ENCODE measurements around the gene XXYLT1. TPM values are rescaled to one million over a fixed set of nuclear protein-coding genes. Genes with fewer than 3 reads are reported as not detected.
A peak's percentile ranks its signal among the peaks of the same experiment; 100 is the strongest.

The XXYLT1 gene
- total and polyA plus RNA-seq, 7 donors, result 2.5 to 13.8 (median 11.1) TPM

DNA sequence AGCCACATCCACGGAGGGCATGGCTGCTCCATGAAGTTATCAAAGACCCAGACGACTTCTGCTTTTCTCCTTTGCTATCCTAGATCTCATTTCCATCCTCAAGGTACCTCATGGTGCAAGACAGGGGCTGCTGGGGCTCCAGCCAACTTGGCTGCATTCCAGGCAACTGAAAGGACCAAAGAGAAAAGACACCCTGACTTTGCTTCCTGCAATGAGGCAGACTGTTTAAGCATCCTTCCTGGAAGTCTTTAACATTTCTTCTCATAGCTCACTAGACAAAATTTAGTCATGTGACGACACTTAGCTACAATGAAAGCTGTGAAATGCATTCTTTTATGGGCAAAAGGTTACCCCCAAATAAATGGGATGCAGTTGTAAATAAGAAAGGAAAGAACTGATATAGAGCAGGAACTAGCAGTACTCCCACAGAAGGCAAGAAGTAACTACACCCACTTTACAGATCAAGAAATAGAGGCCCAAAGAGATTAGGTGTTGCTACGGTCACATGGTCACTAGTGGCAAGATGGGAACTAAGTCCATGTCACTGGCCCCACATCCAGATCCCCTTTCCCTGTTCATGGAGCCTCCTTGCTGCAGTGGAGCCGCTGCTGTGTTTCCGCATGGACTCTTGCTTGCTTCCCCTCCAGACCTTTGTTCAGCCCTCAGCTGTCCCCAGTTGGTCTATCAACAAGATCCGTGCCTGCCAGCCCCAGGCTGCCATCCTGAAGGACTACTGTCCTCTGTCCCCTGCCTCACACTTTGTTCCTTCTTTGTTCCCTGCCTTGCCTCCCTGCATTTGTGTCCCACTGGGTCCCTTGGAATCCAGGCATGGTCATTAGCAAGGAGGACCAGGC, 107.0 kb downstream of the XXYLT1 start:
- H3K9me3 ChIP-seq, result no peaks in the 10 kb centered on the region
- TF ChIP-seq, protein P1, sequence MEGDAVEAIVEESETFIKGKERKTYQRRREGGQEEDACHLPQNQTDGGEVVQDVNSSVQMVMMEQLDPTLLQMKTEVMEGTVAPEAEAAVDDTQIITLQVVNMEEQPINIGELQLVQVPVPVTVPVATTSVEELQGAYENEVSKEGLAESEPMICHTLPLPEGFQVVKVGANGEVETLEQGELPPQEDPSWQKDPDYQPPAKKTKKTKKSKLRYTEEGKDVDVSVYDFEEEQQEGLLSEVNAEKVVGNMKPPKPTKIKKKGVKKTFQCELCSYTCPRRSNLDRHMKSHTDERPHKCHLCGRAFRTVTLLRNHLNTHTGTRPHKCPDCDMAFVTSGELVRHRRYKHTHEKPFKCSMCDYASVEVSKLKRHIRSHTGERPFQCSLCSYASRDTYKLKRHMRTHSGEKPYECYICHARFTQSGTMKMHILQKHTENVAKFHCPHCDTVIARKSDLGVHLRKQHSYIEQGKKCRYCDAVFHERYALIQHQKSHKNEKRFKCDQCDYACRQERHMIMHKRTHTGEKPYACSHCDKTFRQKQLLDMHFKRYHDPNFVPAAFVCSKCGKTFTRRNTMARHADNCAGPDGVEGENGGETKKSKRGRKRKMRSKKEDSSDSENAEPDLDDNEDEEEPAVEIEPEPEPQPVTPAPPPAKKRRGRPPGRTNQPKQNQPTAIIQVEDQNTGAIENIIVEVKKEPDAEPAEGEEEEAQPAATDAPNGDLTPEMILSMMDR (IDR thresholded peaks at IDR 0.05), result no peak
- TF ChIP-seq POLR2A (IDR thresholded peaks at IDR 0.05) (no peak), POLR2AphosphoS5 (IDR thresholded peaks at IDR 0.05) (no peak), EP300 (IDR thresholded peaks at IDR 0.05) (no peak)
- no peak for DNase-seq
- 86 to 88% methylated on average over 7 of the region's 7 CpGs for WGBS, 2 donors
- no peak overlapping the region for H3K27ac ChIP-seq
- H3K4me3 ChIP-seq, result no peak overlapping the region
- H3K27me3 ChIP-seq, result no peaks in the 10 kb centered on the region
- intact Hi-C loops (cut with DNase I), result no loop called here
- H3K36me3 ChIP-seq, result no peaks in the 10 kb centered on the region
- H3K4me1 ChIP-seq, result peaks cover 0 to 40% (median 24%) of the 10 kb centered on the region in 4 donors

GRCh38 chr3:195162816-195163215, 108.1 kb downstream of the XXYLT1 start:
- Histone ChIP-seq H3K27ac (peak overlapping the region; percentile 32 to 77 (median 68)), H3K9me3 (no peaks in the 10 kb centered on the region), H3K4me3 (no peak overlapping the region), H3K27me3 (no peaks in the 10 kb centered on the region), H3K4me1 (peaks cover 0 to 51% (median 34%) of the 10 kb centered on the region in 4 donors), H3K36me3 (no peaks in the 10 kb centered on the region)
- DNase-seq, result no peak
- intact Hi-C loops (cut with DNase I), result no loop called here
- TF ChIP-seq EP300 (IDR thresholded peaks at IDR 0.05) (no peak), POLR2AphosphoS5 (IDR thresholded peaks at IDR 0.05) (no peak), POLR2A (IDR thresholded peaks at IDR 0.05) (no peak)
- TF ChIP-seq, protein P1 (IDR thresholded peaks at IDR 0.05), result no peak
- WGBS, 2 donors, result 77 to 93% methylated on average over 5 of the region's 5 CpGs

- 51 to 84% methylated on average over 15 of the region's 15 CpGs for WGBS, 2 donors
- Histone ChIP-seq H3K27ac (peak overlapping the region; percentile 32 to 77 (median 68)), H3K27me3 (no peaks in the 10 kb centered on the region), H3K4me3 (no peak overlapping the region), H3K36me3 (no peaks in the 10 kb centered on the region), H3K9me3 (no peaks in the 10 kb centered on the region), H3K4me1 (peaks cover 0 to 56% (median 38%) of the 10 kb centered on the region in 4 donors)
- no peak for DNase-seq
- TF ChIP-seq POLR2AphosphoS5 (IDR thresholded peaks at IDR 0.05), result peak in 2 of 4 donors; percentile 28 to 36
- no peak for TF ChIP-seq EP300 (IDR thresholded peaks at IDR 0.05)
- intact Hi-C loops (cut with DNase I), result no loop called here
These were observed 108.8 kb downstream of the XXYLT1 start for GRCh38 chr3:195162033-195162669.

DNA sequence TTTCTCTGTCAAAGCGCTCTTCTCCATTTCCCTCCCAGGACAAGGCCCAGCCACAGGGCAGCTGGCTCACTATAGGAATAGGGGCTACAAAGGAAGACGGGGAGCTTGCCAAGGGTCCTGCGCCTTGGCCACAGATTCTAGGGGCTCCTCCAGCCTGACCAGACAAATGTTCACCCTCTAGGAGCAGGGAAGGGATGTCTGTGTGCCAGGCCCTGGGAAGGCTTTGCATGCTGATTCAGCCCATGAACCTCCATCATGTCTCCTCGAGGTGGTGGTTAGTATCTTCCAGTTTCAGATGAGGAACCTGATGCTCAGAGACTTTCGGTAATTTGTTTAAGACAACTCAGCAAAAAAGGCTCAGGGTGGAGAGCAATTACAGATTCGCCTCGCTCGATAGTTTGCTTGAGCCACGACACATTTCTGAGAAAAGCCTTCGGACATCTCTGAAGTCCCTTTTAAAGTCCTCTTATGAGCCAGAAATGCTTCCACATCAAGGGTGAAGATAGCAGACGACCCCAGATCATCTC, 110.0 kb downstream of the XXYLT1 start:
- no peak for TF ChIP-seq POLR2A (IDR thresholded peaks at IDR 0.05)
- no peak for TF ChIP-seq EP300 (IDR thresholded peaks at IDR 0.05)
- TF ChIP-seq, protein P1 (IDR thresholded peaks at IDR 0.05), result no peak
- no peak for TF ChIP-seq POLR2AphosphoS5 (IDR thresholded peaks at IDR 0.05)
- Histone ChIP-seq H3K36me3 (no peaks in the 10 kb centered on the region), H3K27me3 (no peaks in the 10 kb centered on the region), H3K27ac (peak overlapping the region; percentile 46 to 77 (median 68)), H3K4me1 (peaks cover 0 to 65% (median 47%) of the 10 kb centered on the region in 4 donors), H3K4me3 (no peak overlapping the region), H3K9me3 (no peaks in the 10 kb centered on the region)
- intact Hi-C loops (cut with DNase I), result no loop called here
- 88 to 94% methylated on average over 11 of the region's 11 CpGs for WGBS, 2 donors
- DNase-seq, result no peak
